SU-DHL-6 (cell line): ENCODE results near the gene TESMIN.

ENCODE experiments used
- H2AFZ ChIP-seq: fragments of 200-600 bp; sonication (generic); 2 replicates; pipeline ENCODE4 v1.6.1; 2014; ENCODE audit warnings: low read depth, mild to moderate bottlenecking, moderate library complexity, mixed read lengths, antibody characterized with exemption, low read length; ENCODE audit not compliant: severe bottlenecking
- H3F3A ChIP-seq: fragments of 200-600 bp; shearing (Covaris generic); 2 replicates; pipeline ENCODE4 v1.6.0; 2016; ENCODE audit warnings: antibody characterized with exemption, mild to moderate bottlenecking; ENCODE audit not compliant: insufficient read depth
- H3K27ac ChIP-seq: fragments of 200-600 bp; sonication (generic); 2 replicates; pipeline ENCODE4 v1.5.1; 2016; ENCODE audit warnings: low read depth, mild to moderate bottlenecking, low read length, moderate library complexity, mixed read lengths
- H3K27me3 ChIP-seq: fragments of 200-600 bp; sonication (generic), shearing (Covaris generic); 2 replicates; pipeline ENCODE4 v1.6.0; 2014; ENCODE audit warnings: mild to moderate bottlenecking, low read length
- H3K36me3 ChIP-seq: fragments of 200-600 bp; sonication (generic); 2 replicates; pipeline ENCODE4 v1.6.1; 2014; ENCODE audit warnings: mild to moderate bottlenecking, low read length, mixed read lengths
- H3K4me2 ChIP-seq: fragments of 300-600, 200-600 bp; shearing (Covaris generic), sonication (generic); 2 replicates; pipeline ENCODE4 v1.6.0; 2014; ENCODE audit warnings: low read length, low read depth, mild to moderate bottlenecking; ENCODE audit not compliant: poor library complexity, severe bottlenecking
- H3K4me3 ChIP-seq: fragments of 200-600 bp; sonication (generic); 2 replicates; pipeline ENCODE4 v1.5.1; 2014; ENCODE audit warnings: antibody characterized with exemption, low read length, mild to moderate bottlenecking, mixed read lengths; ENCODE audit not compliant: insufficient read depth, poor library complexity, severe bottlenecking
- H3K79me2 ChIP-seq: fragments of 200-600 bp; sonication (generic); 2 replicates; pipeline ENCODE4 v1.6.1; 2014; ENCODE audit warnings: mild to moderate bottlenecking, low read length, moderate library complexity; ENCODE audit not compliant: insufficient read depth
- H3K9ac ChIP-seq: fragments of 200-600 bp; sonication (generic); 2 replicates; pipeline ENCODE4 v1.7.0; 2014; ENCODE audit warnings: mild to moderate bottlenecking, low read length
- H3K9me2 ChIP-seq: fragments of 200-600 bp; sonication (generic); replicated peaks from 2 replicates; pipeline ENCODE4 v1.6.1; 2014; ENCODE audit warnings: low read length; ENCODE audit not compliant: insufficient read depth
- H3K9me3 ChIP-seq: fragments of 200-600 bp; sonication (generic); 2 replicates; pipeline ENCODE4 v1.6.1; 2014; ENCODE audit warnings: low read length, mixed read lengths; ENCODE audit not compliant: insufficient read depth
- H4K20me1 ChIP-seq: fragments of 200-600 bp; sonication (generic); 2 replicates; pipeline ENCODE4 v1.6.1; 2014; ENCODE audit warnings: low read depth, mild to moderate bottlenecking, antibody characterized with exemption, low read length, moderate library complexity, mixed read lengths
- CTCF ChIP-seq: fragments of 200-600 bp; sonication (generic); IDR thresholded peaks from one replicate; pipeline ENCODE4 v1.5.1; 2017; ENCODE audit warnings: antibody characterized with exemption, mild to moderate bottlenecking, low read length, moderate library complexity; ENCODE audit not compliant: insufficient read depth, poor library complexity, severe bottlenecking
- EZH2phosphoT487 ChIP-seq: fragments of 200-600 bp; sonication (generic), shearing (Covaris generic); conservative IDR thresholded peaks from 2 replicates; pipeline ENCODE4 v1.6.1; 2018; ENCODE audit warnings: mild to moderate bottlenecking, antibody characterized with exemption, low read length, moderate library complexity, mixed read lengths

The TESMIN gene

GRCh38 chr11:68762481-68762880 lies 11.2 kb upstream of the TESMIN start:
- H3K9ac ChIP-seq: no peak overlapping the region
- H3K27me3 ChIP-seq: no peaks in the 10 kb centered on the region
- H3K79me2 ChIP-seq: no peaks in the 10 kb centered on the region
- no peak overlapping the region for H3K27ac ChIP-seq
- TF ChIP-seq EZH2phosphoT487 (no peak), CTCF (no peak)
- H3K36me3 ChIP-seq: no peaks in the 10 kb centered on the region
- H4K20me1 ChIP-seq: no peaks in the 10 kb centered on the region
- H2AFZ ChIP-seq: no peak overlapping the region
- H3K9me3 ChIP-seq: no peaks in the 10 kb centered on the region
- H3K4me3 ChIP-seq: no peak overlapping the region
- H3F3A ChIP-seq: no peaks in the 10 kb centered on the region
- no peaks in the 10 kb centered on the region for H3K9me2 ChIP-seq
- no peak overlapping the region for H3K4me2 ChIP-seq

- TF ChIP-seq CTCF: no peak
- TF ChIP-seq EZH2phosphoT487: no peak
- H3K9me2 ChIP-seq: no peaks in the 10 kb centered on the region
- H3K27ac ChIP-seq: no peak overlapping the region
- H3K36me3 ChIP-seq: no peaks in the 10 kb centered on the region
- H3K79me2 ChIP-seq: no peaks in the 10 kb centered on the region
- H3F3A ChIP-seq: no peaks in the 10 kb centered on the region
- H3K9me3 ChIP-seq: no peaks in the 10 kb centered on the region
- no peaks in the 10 kb centered on the region for H3K27me3 ChIP-seq
- H3K4me3 ChIP-seq: no peak overlapping the region
- H3K4me2 ChIP-seq: no peak overlapping the region
- H3K9ac ChIP-seq: no peak overlapping the region
- H4K20me1 ChIP-seq: no peaks in the 10 kb centered on the region
- H2AFZ ChIP-seq: no peak overlapping the region
Observed at GRCh38 chr11:68761801-68762200, 10.5 kb upstream of the TESMIN start.

GRCh38 chr11:68759991-68760390 lies 8.7 kb upstream of the TESMIN start:
- no peaks in the 10 kb centered on the region for H3K9me2 ChIP-seq
- H3K9me3 ChIP-seq: no peaks in the 10 kb centered on the region
- no peaks in the 10 kb centered on the region for H3K36me3 ChIP-seq

More at GRCh38 chr11:68759991-68760390, 8.7 kb upstream of the TESMIN start:
- Histone ChIP-seq H3K79me2 (no peaks in the 10 kb centered on the region), H3F3A (no peaks in the 10 kb centered on the region), H2AFZ (no peak overlapping the region), H3K4me2 (no peak overlapping the region), H3K9ac (no peak overlapping the region), H3K27me3 (no peaks in the 10 kb centered on the region), H3K4me3 (no peak overlapping the region), H3K27ac (no peak overlapping the region), H4K20me1 (no peaks in the 10 kb centered on the region)
- TF ChIP-seq CTCF (no peak), EZH2phosphoT487 (no peak)
